Thoracic aorta (tissue), 2 donors: ENCODE results near the gene SEC61G. TPM values are rescaled to one million over a fixed set of nuclear protein-coding genes. Genes with fewer than 3 reads are reported as not detected.

Source experiments
- ATAC-seq: fragments of 150-250 bp; one replicate; pipeline ENCODE4 v1.8.0; 2017; ENCODE audit warnings: low read depth; ENCODE audit not compliant: insufficient number of reproducible peaks, low FRiP score
- DNase-seq: peaks from one replicate; pipeline ENCODE4 v3.0.0-alpha.2; 2020; ENCODE audit warnings: low spot score
- H3K27ac ChIP-seq, 2 donors: fragments of 200-600 bp; sonication (generic); 1 replicate in 1 of 2; 2 replicates in 1 of 2; pipeline ENCODE4 v1.5.1; 2016; ENCODE audit warnings: mild to moderate bottlenecking in 2 of 2, moderate library complexity in 2 of 2
- H3K27me3 ChIP-seq: fragments of 200-600 bp; sonication (generic); replicated peaks from 2 replicates; pipeline ENCODE4 v1.6.0; 2016; ENCODE audit warnings: mild to moderate bottlenecking; ENCODE audit not compliant: insufficient read depth
- H3K36me3 ChIP-seq: fragments of 200-600 bp; sonication (generic); one replicate; pipeline ENCODE4 v1.5.1; 2016
- H3K4me1 ChIP-seq, 2 donors: fragments of 200-600 bp; sonication (generic); 1 replicate in 1 of 2; 2 replicates in 1 of 2; pipeline versions ENCODE4 v1.5.1 to v1.6.0; 2016; ENCODE audit warnings: low read depth in 2 of 2, mild to moderate bottlenecking in 1 of 2; ENCODE audit not compliant: control insufficient read depth in 1 of 2
- H3K4me3 ChIP-seq: fragments of 200-600 bp; sonication (generic); 2 replicates; pipeline ENCODE4 v1.5.1; 2016; ENCODE audit warnings: mild to moderate bottlenecking
- H3K9me3 ChIP-seq: fragments of 200-600 bp; sonication (generic); 2 replicates; pipeline ENCODE4 v1.5.1; 2016
- total RNA-seq, 2 donors: library from RNA; depleted of rRNA; stranded (reverse); fragments of >200 nt; gene quantifications; one replicate each; pipeline versions ENCODE4 v1.1.0 to v1.2.3, GENCODE V29; 2016
- TF ChIP-seq, protein P1 (sequence below): fragments of 200-600 bp; sonication (generic); IDR thresholded peaks from one replicate; pipeline ENCODE4 v1.5.1; 2019; ENCODE audit warnings: antibody characterized with exemption

The SEC61G gene
- 100 to 1,000 TPM; 224 to 376 TPM for total RNA-seq

DNA sequence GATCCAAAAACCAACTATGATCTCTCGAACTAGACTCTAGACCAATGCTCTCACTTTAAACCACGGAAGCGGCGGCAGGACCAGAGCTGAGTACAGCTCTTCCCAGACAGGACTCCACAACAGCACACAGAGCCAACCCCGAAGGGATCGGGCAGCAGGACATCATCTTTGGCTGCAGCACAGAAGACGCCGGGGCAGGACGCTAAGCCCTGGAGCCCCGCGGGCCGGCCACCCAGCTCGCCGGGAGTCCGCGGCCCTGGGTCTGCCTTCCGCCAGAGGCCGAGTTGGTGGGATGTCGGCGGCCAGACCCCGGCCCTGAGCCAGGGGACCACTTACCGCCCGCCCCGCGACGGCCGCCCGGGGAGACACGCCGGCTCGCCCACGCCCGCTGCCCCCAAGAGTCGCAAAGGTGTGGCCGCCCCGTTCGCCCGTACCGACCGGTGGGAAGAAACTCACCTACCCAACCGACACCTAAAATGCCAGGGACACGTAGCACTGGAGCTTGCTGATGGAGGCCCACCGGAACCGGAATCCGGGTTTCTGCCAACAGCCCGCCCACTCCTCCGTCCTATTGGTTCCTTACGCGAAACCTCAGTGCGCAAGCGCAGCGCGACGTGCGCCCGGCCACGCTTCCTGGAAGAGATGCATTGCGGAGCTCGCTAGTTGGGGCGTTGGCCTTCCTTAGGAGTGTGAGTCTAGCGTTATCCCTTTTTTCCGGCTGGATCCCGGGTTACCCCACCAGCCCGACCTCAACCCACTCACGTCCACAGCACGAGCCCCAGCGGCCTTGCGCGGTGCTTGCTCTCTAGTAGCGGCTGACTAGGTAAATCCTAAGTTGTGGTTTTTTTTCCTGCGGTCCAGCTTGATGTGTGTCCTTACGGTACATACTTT, at the start of gene SEC61G:
SEC61G (minus strand) TSS at position 510 of the 891 bp plus-strand sequence. CDS start 1,623 bp downstream, outside the sequence.
- Histone ChIP-seq H3K36me3 (peaks cover 14% of the 10 kb centered on the region), H3K27ac (peak within 1 kb of the TSS; percentile 75 to 88), H3K9me3 (no peaks in the 10 kb centered on the region), H3K27me3 (no peaks in the 10 kb centered on the region), H3K4me3 (peak within 1 kb of the TSS; percentile 98), H3K4me1 (peaks cover 18 to 29% of the 10 kb centered on the region in 2 donors)
- ATAC-seq: peak; percentile 99
- TF ChIP-seq, protein P1, sequence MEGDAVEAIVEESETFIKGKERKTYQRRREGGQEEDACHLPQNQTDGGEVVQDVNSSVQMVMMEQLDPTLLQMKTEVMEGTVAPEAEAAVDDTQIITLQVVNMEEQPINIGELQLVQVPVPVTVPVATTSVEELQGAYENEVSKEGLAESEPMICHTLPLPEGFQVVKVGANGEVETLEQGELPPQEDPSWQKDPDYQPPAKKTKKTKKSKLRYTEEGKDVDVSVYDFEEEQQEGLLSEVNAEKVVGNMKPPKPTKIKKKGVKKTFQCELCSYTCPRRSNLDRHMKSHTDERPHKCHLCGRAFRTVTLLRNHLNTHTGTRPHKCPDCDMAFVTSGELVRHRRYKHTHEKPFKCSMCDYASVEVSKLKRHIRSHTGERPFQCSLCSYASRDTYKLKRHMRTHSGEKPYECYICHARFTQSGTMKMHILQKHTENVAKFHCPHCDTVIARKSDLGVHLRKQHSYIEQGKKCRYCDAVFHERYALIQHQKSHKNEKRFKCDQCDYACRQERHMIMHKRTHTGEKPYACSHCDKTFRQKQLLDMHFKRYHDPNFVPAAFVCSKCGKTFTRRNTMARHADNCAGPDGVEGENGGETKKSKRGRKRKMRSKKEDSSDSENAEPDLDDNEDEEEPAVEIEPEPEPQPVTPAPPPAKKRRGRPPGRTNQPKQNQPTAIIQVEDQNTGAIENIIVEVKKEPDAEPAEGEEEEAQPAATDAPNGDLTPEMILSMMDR: no peak
- DNase-seq: peak; percentile 89

- Histone ChIP-seq H3K27ac (no peak overlapping the region), H3K36me3 (no peaks in the 10 kb centered on the region), H3K4me1 (no peaks in the 10 kb centered on the region), H3K9me3 (no peaks in the 10 kb centered on the region), H3K27me3 (no peaks in the 10 kb centered on the region), H3K4me3 (no peak overlapping the region)
- DNase-seq (no peak), ATAC-seq (no peak)
- TF ChIP-seq, protein P1: no peak
Measured at GRCh38 chr7:54802841-54803240, 43.8 kb upstream of the SEC61G start.

GRCh38 chr7:54802114-54802513, 43.1 kb upstream of the SEC61G start:
- no peak overlapping the region for H3K4me3 ChIP-seq
- H3K36me3 ChIP-seq: no peaks in the 10 kb centered on the region
- no peak for ATAC-seq
- H3K4me1 ChIP-seq: no peaks in the 10 kb centered on the region
- H3K27me3 ChIP-seq: no peaks in the 10 kb centered on the region
- no peak overlapping the region for H3K27ac ChIP-seq
- TF ChIP-seq, protein P1: no peak
- no peaks in the 10 kb centered on the region for H3K9me3 ChIP-seq
- no peak for DNase-seq

- Histone ChIP-seq H3K4me3 (no peak overlapping the region), H3K4me1 (no peaks in the 10 kb centered on the region), H3K27me3 (no peaks in the 10 kb centered on the region), H3K36me3 (no peaks in the 10 kb centered on the region), H3K9me3 (no peaks in the 10 kb centered on the region), H3K27ac (no peak overlapping the region)
- no peak for DNase-seq
- no peak for ATAC-seq
- TF ChIP-seq, protein P1: no peak
Measured at GRCh38 chr7:54799792-54800191, 40.8 kb upstream of the SEC61G start.

GRCh38 chr7:54798530-54798929, 39.5 kb upstream of the SEC61G start:
- Histone ChIP-seq H3K36me3 (no peaks in the 10 kb centered on the region), H3K4me3 (no peak overlapping the region), H3K27ac (no peak overlapping the region), H3K4me1 (no peaks in the 10 kb centered on the region), H3K27me3 (no peaks in the 10 kb centered on the region), H3K9me3 (no peaks in the 10 kb centered on the region)
- DNase-seq (no peak), ATAC-seq (no peak)
- TF ChIP-seq, protein P1: no peak
